SK-N-SH (cell line): ENCODE data around the gene MAP4K1. TPM values are rescaled to one million over a fixed set of nuclear protein-coding genes. Genes with fewer than 3 reads are reported as not detected.

Source experiments
- CTCF ChIA-PET: fragments of 300-600, 350-600 bp; formaldehyde crosslinking; extraction: SDS; loops from one replicate; lab custom pipeline; 2021; lab: Yijun Ruan, JAX
- POLR2A ChIA-PET: fragments of 350-600 bp; sonication (Branson Sonifier 250); formaldehyde crosslinking; extraction: SDS; loops from one replicate; lab custom pipeline; 2020; ENCODE audit warnings: antibody characterized with exemption, inconsistent platforms; lab: Yijun Ruan, JAX
- DNase-seq: peaks from one replicate; pipeline ENCODE4 v3.0.0; 2012
- H2AFZ ChIP-seq: fragments of 200-600 bp; sonication (generic); 2 replicates; pipeline ENCODE4 v1.8.1; 2016; ENCODE audit warnings: antibody characterized with exemption, mild to moderate bottlenecking, low read depth
- H3F3A ChIP-seq: fragments of 200-600 bp; sonication (generic); replicated peaks from 2 replicates; pipeline ENCODE3; 2016; ENCODE audit warnings: antibody characterized with exemption, mild to moderate bottlenecking; ENCODE audit not compliant: insufficient read depth
- H3K27ac ChIP-seq, 2 experiments: fragments of 200-500 bp in 1 of 2; fragments of 200-600 bp in 1 of 2; sonication (Bioruptor generic) in 1 of 2; sonication (generic), shearing (Covaris generic) in 1 of 2; 2 replicates each; pipeline versions ENCODE4 v1.5.1 to v1.6.1; 2014 to 2016; ENCODE audit warnings: low read depth in 2 of 2, inconsistent platforms in 1 of 2, low read length in 1 of 2, mild to moderate bottlenecking in 1 of 2, mixed read lengths in 1 of 2
- H3K27me3 ChIP-seq: fragments of 200-600 bp; sonication (generic), shearing (Covaris generic); 2 replicates; pipeline ENCODE4 v1.6.1; 2016; ENCODE audit warnings: mixed run types; ENCODE audit not compliant: insufficient read depth
- H3K36me3 ChIP-seq, 2 experiments: fragments of 200-500 bp in 1 of 2; fragments of 200-600 bp in 1 of 2; sonication (Bioruptor generic) in 1 of 2; sonication (generic) in 1 of 2; replicated peaks in 1 of 2; 2 replicates each; pipeline versions ENCODE3 to v1.5.1; 2014 to 2016; ENCODE audit warnings: low read length in 1 of 2, mild to moderate bottlenecking in 1 of 2; ENCODE audit not compliant: insufficient read depth in 2 of 2, control insufficient read depth in 1 of 2
- H3K4me1 ChIP-seq, 2 experiments: fragments of 200-500 bp in 1 of 2; fragments of 200-600 bp in 1 of 2; sonication (Bioruptor generic) in 1 of 2; sonication (generic), shearing (Covaris generic) in 1 of 2; 2 replicates each; pipeline versions ENCODE4 v1.5.1 to v1.6.1; 2014 to 2016; ENCODE audit warnings: low read depth in 1 of 2, low read length in 1 of 2, mixed run types in 1 of 2; ENCODE audit not compliant: insufficient read depth in 2 of 2, control insufficient read depth in 1 of 2
- H3K4me2 ChIP-seq: fragments of 200-600 bp; sonication (generic), shearing (Covaris generic); 2 replicates; pipeline ENCODE4 v1.6.1; 2017; ENCODE audit warnings: mixed run types
- H3K4me3 ChIP-seq, 2 experiments: fragments of 200-500 bp in 1 of 2; fragments of 200-600 bp in 1 of 2; sonication (Bioruptor generic) in 1 of 2; sonication (generic), shearing (Covaris generic) in 1 of 2; 2 replicates each; pipeline versions ENCODE4 v1.5.1 to v1.8.1; 2014 to 2016; ENCODE audit warnings: low read depth in 2 of 2, inconsistent platforms in 1 of 2, low read length in 1 of 2, mild to moderate bottlenecking in 1 of 2, mixed read lengths in 1 of 2, moderate library complexity in 1 of 2
- H3K79me2 ChIP-seq: fragments of 200-600 bp; sonication (generic); 2 replicates; pipeline ENCODE4 v1.8.1; 2017; ENCODE audit warnings: mild to moderate bottlenecking; ENCODE audit not compliant: insufficient read depth
- H3K9ac ChIP-seq: fragments of 200-600 bp; sonication (generic); 2 replicates; pipeline ENCODE4 v1.6.1; 2017; ENCODE audit warnings: mixed run types
- H3K9me2 ChIP-seq: fragments of 200-600 bp; sonication (generic); 2 replicates; pipeline ENCODE4 v1.6.1; 2017; ENCODE audit warnings: mixed run types
- H3K9me3 ChIP-seq: fragments of 200-600 bp; sonication (generic); 2 replicates; pipeline ENCODE4 v1.6.1; 2017; ENCODE audit warnings: mixed run types, mild to moderate bottlenecking, moderate library complexity
- H4K20me1 ChIP-seq: fragments of 200-600 bp; sonication (generic); 2 replicates; pipeline ENCODE4 v1.6.1; 2017; ENCODE audit warnings: mild to moderate bottlenecking, mixed run types; ENCODE audit not compliant: insufficient read depth
- ELF1 ChIP-seq: IDR thresholded peaks from 2 replicates; pipeline ENCODE4 v1.4.0; 2012
- EP300 ChIP-seq, 2 experiments: IDR thresholded peaks; 2 replicates each; pipeline versions ENCODE4 v1.4.0 to v1.6.1; 2012; ENCODE audit warnings: borderline replicate concordance in 1 of 2, low read depth in 1 of 2, low read length in 1 of 2
- EZH2phosphoT487 ChIP-seq: fragments of 200-600 bp; sonication (generic); IDR thresholded peaks from 2 replicates; pipeline ENCODE4 v1.6.1; 2017; ENCODE audit warnings: low read depth, mixed run types, mild to moderate bottlenecking, antibody characterized with exemption, moderate library complexity, borderline replicate concordance
- GABPA ChIP-seq: IDR thresholded peaks from 2 replicates; pipeline ENCODE4 v1.4.0; 2012; ENCODE audit warnings: low read depth, mild to moderate bottlenecking
- GATA2 ChIP-seq: sonication (generic); formaldehyde crosslinking; IDR thresholded peaks from 2 replicates; pipeline ENCODE4 v1.5.0; 2020; ENCODE audit warnings: mild to moderate bottlenecking, missing genetic modification reagents
- JUND ChIP-seq: IDR thresholded peaks from 2 replicates; pipeline ENCODE4 v1.4.0; 2012
- MAX ChIP-seq: IDR thresholded peaks from 2 replicates; pipeline ENCODE4 v1.4.0; 2012; ENCODE audit warnings: low read depth
- MEF2A ChIP-seq: IDR thresholded peaks from 2 replicates; pipeline ENCODE4 v1.4.0; 2012; ENCODE audit warnings: low read depth, borderline replicate concordance
- NFIC ChIP-seq: IDR thresholded peaks from 2 replicates; pipeline ENCODE4 v1.4.0; 2012; ENCODE audit warnings: borderline replicate concordance
- RAD21 ChIP-seq: IDR thresholded peaks from 2 replicates; pipeline ENCODE4 v1.6.1; 2012; ENCODE audit warnings: mild to moderate bottlenecking, low read length
- RCOR1 ChIP-seq: fragments of 150-350 bp; IDR thresholded peaks from 2 replicates; pipeline ENCODE4 v1.6.1; 2017; ENCODE audit warnings: antibody characterized with exemption, low read length
- RFX5 ChIP-seq: IDR thresholded peaks from 2 replicates; pipeline ENCODE4 v1.6.1; 2012; ENCODE audit warnings: mild to moderate bottlenecking, improper control_type of control experiment, low read length
- SMC3 ChIP-seq: IDR thresholded peaks from 2 replicates; pipeline ENCODE4 v1.6.1; 2012; ENCODE audit warnings: low read depth, low read length, improper control_type of control experiment
- TAF1 ChIP-seq: IDR thresholded peaks from 2 replicates; pipeline ENCODE4 v1.6.1; 2012; ENCODE audit warnings: low read depth, mild to moderate bottlenecking, low read length, moderate library complexity, borderline replicate concordance
- TCF12 ChIP-seq: IDR thresholded peaks from 2 replicates; pipeline ENCODE4 v1.4.0; 2012
- USF2 ChIP-seq: fragments of 150-350 bp; IDR thresholded peaks from 2 replicates; pipeline ENCODE4 v1.6.1; 2017; ENCODE audit warnings: antibody characterized with exemption, low read length, low read depth, borderline replicate concordance
- YY1 ChIP-seq: IDR thresholded peaks from 2 replicates; pipeline ENCODE4 v1.4.0; 2012; ENCODE audit warnings: low read depth, mild to moderate bottlenecking
- ZBTB33 ChIP-seq: IDR thresholded peaks from 2 replicates; pipeline ENCODE4 v1.4.0; 2012; ENCODE audit warnings: low read depth, borderline replicate concordance
- WGBS: methylation state at CpG from one replicate; pipeline ENCODE4 v1.1.6; 2017; ENCODE audit warnings: low lambda C conversion rate; 5-methylcytosine and 5-hydroxymethylcytosine counted together
- polyA plus RNA-seq, 3 experiments: library from polyadenylated mRNA; depleted of rRNA; stranded (reverse); fragments of >200 nt; gene quantifications; 2 replicates each; pipeline ENCODE4 v1.2.3, GENCODE V29; 2012
- TF ChIP-seq, protein P1 (sequence below): IDR thresholded peaks from 2 replicates; pipeline ENCODE4; 2012
- TF ChIP-seq, protein P2 (sequence below): IDR thresholded peaks from 2 replicates; pipeline ENCODE4 v1.4.0; 2012; ENCODE audit warnings: low read depth, borderline replicate concordance

MAP4K1 gene
- polyA plus RNA-seq, 1 of the 3 experiments (the other 2 are of a cell fraction) = 0.31 TPM

- Histone ChIP-seq H3K27me3 (no peaks in the 10 kb centered on the region), H3K4me1 (peaks cover 0 to 18% of the 10 kb centered on the region in 2 experiments; a peak in 1 of 4 replicates), H3K36me3 (peaks cover 13 to 17% of the 10 kb centered on the region in 2 experiments), H3K27ac (no peak overlapping the region), H3K9ac (no peak overlapping the region), H2AFZ (no peak overlapping the region), H3K4me2 (no peak overlapping the region), H3K9me3 (no peaks in the 10 kb centered on the region), H3K79me2 (peaks cover 31% of the 10 kb centered on the region), H3F3A (no peaks in the 10 kb centered on the region), H3K9me2 (no peaks in the 10 kb centered on the region), H3K4me3 (no peak overlapping the region), H4K20me1 (no peaks in the 10 kb centered on the region)
- ChIA-PET CTCF (interaction anchor here (1.3 to 2.5 kb wide), 3 partner anchors 73 to 313 kb away, joined by 3 to 9 read pairs (median 9); partner anchors contain the start of genes FAM98C, MRPS12 and SARS2), POLR2A (no interaction called here)
- no peak for DNase-seq
- WGBS = 91% methylated on average over 8 of the region's 9 CpGs
- no peak for TF ChIP-seq TCF12
- no peak for TF ChIP-seq RCOR1
- TF ChIP-seq NFIC = no peak
- no peak for TF ChIP-seq GABPA
- no peak for TF ChIP-seq USF2
- TF ChIP-seq, protein P1, sequence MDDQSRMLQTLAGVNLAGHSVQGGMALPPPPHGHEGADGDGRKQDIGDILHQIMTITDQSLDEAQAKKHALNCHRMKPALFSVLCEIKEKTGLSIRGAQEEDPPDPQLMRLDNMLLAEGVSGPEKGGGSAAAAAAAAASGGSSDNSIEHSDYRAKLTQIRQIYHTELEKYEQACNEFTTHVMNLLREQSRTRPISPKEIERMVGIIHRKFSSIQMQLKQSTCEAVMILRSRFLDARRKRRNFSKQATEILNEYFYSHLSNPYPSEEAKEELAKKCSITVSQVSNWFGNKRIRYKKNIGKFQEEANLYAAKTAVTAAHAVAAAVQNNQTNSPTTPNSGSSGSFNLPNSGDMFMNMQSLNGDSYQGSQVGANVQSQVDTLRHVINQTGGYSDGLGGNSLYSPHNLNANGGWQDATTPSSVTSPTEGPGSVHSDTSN = no peak
- TF ChIP-seq MAX = no peak
- no peak for TF ChIP-seq GATA2 (CRISPR knock-in tag)
- no peak for TF ChIP-seq ELF1
- TF ChIP-seq YY1 = no peak
- no peak for TF ChIP-seq ZBTB33
- TF ChIP-seq TAF1 = no peak
- no peak for TF ChIP-seq EP300 (IDR thresholded peaks at IDR 0.05; ENCODE audit: borderline replicate concordance in 1 of 2, low read depth in 1 of 2, low read length in 1 of 2)
- TF ChIP-seq MEF2A = no peak
- no peak for TF ChIP-seq RAD21
- TF ChIP-seq, protein P2, sequence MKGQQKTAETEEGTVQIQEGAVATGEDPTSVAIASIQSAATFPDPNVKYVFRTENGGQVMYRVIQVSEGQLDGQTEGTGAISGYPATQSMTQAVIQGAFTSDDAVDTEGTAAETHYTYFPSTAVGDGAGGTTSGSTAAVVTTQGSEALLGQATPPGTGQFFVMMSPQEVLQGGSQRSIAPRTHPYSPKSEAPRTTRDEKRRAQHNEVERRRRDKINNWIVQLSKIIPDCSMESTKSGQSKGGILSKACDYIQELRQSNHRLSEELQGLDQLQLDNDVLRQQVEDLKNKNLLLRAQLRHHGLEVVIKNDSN = no peak
- no peak for TF ChIP-seq JUND
- no peak for TF ChIP-seq RFX5
- TF ChIP-seq EZH2phosphoT487 = no peak
- TF ChIP-seq SMC3 = no peak
Measured at GRCh38 chr19:38617283-38617763, 430 bp downstream of the MAP4K1 start.
